ENCODE results near the gene CCDC175.

GRCh38 chr14:59537476-59537875 lies 39.1 kb downstream of the CCDC175 start:
- TF ChIP-seq HOXA7 (CRISPR knock-in tag; IDR thresholded peaks at IDR 0.05): no peak
- TF ChIP-seq TFCP2L1 (CRISPR knock-in tag; IDR thresholded peaks at IDR 0.05): no peak
- TF ChIP-seq CTCF (IDR thresholded peaks at IDR 0.05): no peak
- no peak for TF ChIP-seq ZFP36 (IDR thresholded peaks at IDR 0.05; ENCODE audit: borderline replicate concordance, partially characterized antibody)
- no peak for TF ChIP-seq MYC (IDR thresholded peaks at IDR 0.05; ENCODE audit: borderline replicate concordance, low read length)
- TF ChIP-seq RNF2 (IDR thresholded peaks at IDR 0.05; ENCODE audit: borderline replicate concordance, low read depth): no peak
- TF ChIP-seq POLR2A (IDR thresholded peaks at IDR 0.05; ENCODE audit: low read length): no peak
- no peak for TF ChIP-seq CBX8 (IDR thresholded peaks at IDR 0.05)
- TF ChIP-seq JUNB (IDR thresholded peaks at IDR 0.05): no peak
